GM18498 (cell line): ENCODE data around the gene ITGBL1.

ENCODE experiments used
- ATAC-seq: cut with Tn5 transposase; IDR thresholded peaks from one replicate; pipeline ENCODE4 v1.9.1; 2021; ENCODE audit warnings: mild to moderate bottlenecking, moderate library complexity; ENCODE audit not compliant: unreplicated experiment

ITGBL1 gene

GRCh38 chr13:101451641-101452040 is 834 bp upstream of the ITGBL1 start:
- no peak for ATAC-seq

GRCh38 chr13:101453784-101454201 is 1.3 kb downstream of the ITGBL1 start:
- ATAC-seq = peak; percentile 27

- no peak for ATAC-seq
Observed at GRCh38 chr13:101454767-101455166, 2.3 kb downstream of the ITGBL1 start.

GRCh38 chr13:101455863-101456262 is 3.4 kb downstream of the ITGBL1 start:
- no peak for ATAC-seq

GRCh38 chr13:101457176-101457575 is 4.7 kb downstream of the ITGBL1 start:
- no peak for ATAC-seq

GRCh38 chr13:101465877-101466276 is 13.4 kb downstream of the ITGBL1 start:
- no peak for ATAC-seq

GRCh38 chr13:101467415-101467814 is 14.9 kb downstream of the ITGBL1 start:
- no peak for ATAC-seq

- no peak for ATAC-seq
Observed at GRCh38 chr13:101473458-101473857, 21.0 kb downstream of the ITGBL1 start.

- ATAC-seq = no peak
Observed at GRCh38 chr13:101474419-101474957, 22.0 kb downstream of the ITGBL1 start.

GRCh38 chr13:101475536-101475935 is 23.1 kb downstream of the ITGBL1 start:
- no peak for ATAC-seq

GRCh38 chr13:101481421-101481820 is 28.9 kb downstream of the ITGBL1 start:
- ATAC-seq = no peak

GRCh38 chr13:101486708-101487437 is 34.4 kb downstream of the ITGBL1 start:
- ATAC-seq = no peak

- no peak for ATAC-seq
Observed at GRCh38 chr13:101487438-101487830, 35.0 kb downstream of the ITGBL1 start.

GRCh38 chr13:101488734-101489133 is 36.3 kb downstream of the ITGBL1 start:
- no peak for ATAC-seq

- ATAC-seq = no peak
Observed at GRCh38 chr13:101489643-101490405, 37.3 kb downstream of the ITGBL1 start.

GRCh38 chr13:101490406-101491015 is 38.0 kb downstream of the ITGBL1 start:
- ATAC-seq = no peak

GRCh38 chr13:101492251-101492910 is 39.9 kb downstream of the ITGBL1 start:
- ATAC-seq = no peak

- no peak for ATAC-seq
Observed at GRCh38 chr13:101493541-101493940, 41.1 kb downstream of the ITGBL1 start.

- ATAC-seq = no peak
Observed at GRCh38 chr13:101499406-101499805, 46.9 kb downstream of the ITGBL1 start.

- ATAC-seq = no peak
Observed at GRCh38 chr13:101502618-101503017, 50.1 kb downstream of the ITGBL1 start.

- no peak for ATAC-seq
Observed at GRCh38 chr13:101511161-101511560, 58.7 kb downstream of the ITGBL1 start.
